B cell (primary cell): Measurements from ENCODE around the gene MAP4K5. TPM values are rescaled to one million over a fixed set of nuclear protein-coding genes. Genes with fewer than 3 reads are reported as not detected.
"Not testable (repeated sequence)": the region's sequence is repeated elsewhere in the genome, so short reads cannot be mapped to it uniquely, and the experiment has no call there.

ENCODE experiments used
- ATAC-seq: fragments of 200-7000 bp; cut with Tn5 transposase; one replicate; pipeline ENCODE4 v1.10.0; 2021; ENCODE audit warnings: low read depth, mild to moderate bottlenecking, moderate number of reproducible peaks, moderate library complexity
- CTCF ChIA-PET: fragments of 350-600 bp; sonication (Branson Sonifier 250); formaldehyde crosslinking; loops from one replicate; lab custom pipeline; 2021; ENCODE audit warnings: antibody characterized with exemption, inconsistent platforms; lab: Charles Lee
- POLR2A ChIA-PET: fragments of 350-600 bp; sonication (Branson Sonifier 250); formaldehyde crosslinking; loops from one replicate; lab custom pipeline; 2021; ENCODE audit warnings: antibody characterized with exemption; lab: Charles Lee
- DNase-seq: peaks from one replicate; pipeline ENCODE4 v3.0.0; 2013
- H2AFZ ChIP-seq: 2 replicates; pipeline ENCODE4 v1.6.1; 2012; ENCODE audit warnings: mild to moderate bottlenecking, low read depth, low read length; ENCODE audit not compliant: insufficient read depth, poor library complexity, severe bottlenecking
- H3K27ac ChIP-seq, 2 donors: 1 replicate in 1 of 2; 2 replicates in 1 of 2; pipeline ENCODE4 v1.5.1; 2012 to 2013; ENCODE audit warnings: low read length in 2 of 2, mild to moderate bottlenecking in 2 of 2, moderate library complexity in 1 of 2
- H3K27me3 ChIP-seq, 4 experiments: fragments of 200-600 bp in 1 of 4; sonication (generic) in 1 of 4; replicated peaks in 1 of 4; 1 replicate in 2 of 4; 2 replicates in 2 of 4; pipeline versions ENCODE4 v1.6.1 to v1.7.0; 2013 to 2016; ENCODE audit warnings: low read length in 3 of 4, mild to moderate bottlenecking in 2 of 4, mixed read lengths in 1 of 4, moderate library complexity in 1 of 4; ENCODE audit not compliant: insufficient read depth in 4 of 4, control insufficient read depth in 3 of 4; ENCODE audit errors: control extremely low read depth in 1 of 4
- H3K36me3 ChIP-seq, 2 experiments: replicated peaks in 1 of 2; 1 replicate in 1 of 2; 2 replicates in 1 of 2; pipeline versions ENCODE4 v1.6.1 to v1.7.1; 2013; ENCODE audit warnings: low read length in 1 of 2; ENCODE audit not compliant: insufficient read depth in 2 of 2, control insufficient read depth in 1 of 2; ENCODE audit errors: control extremely low read depth in 1 of 2, extremely low read depth in 1 of 2
- H3K4me1 ChIP-seq, 2 donors: fragments of 200-600 bp in 1 of 2; sonication (generic) in 1 of 2; 1 replicate in 1 of 2; 2 replicates in 1 of 2; pipeline versions ENCODE4 v1.5.1 to v1.6.1; 2013 to 2017; ENCODE audit warnings: low read length in 2 of 2; ENCODE audit not compliant: control insufficient read depth in 2 of 2, insufficient read depth in 2 of 2
- H3K4me2 ChIP-seq: replicated peaks from 2 replicates; pipeline ENCODE3; 2012; ENCODE audit warnings: mild to moderate bottlenecking, low read depth, low read length; ENCODE audit not compliant: poor library complexity, severe bottlenecking
- H3K4me3 ChIP-seq, 5 experiments: fragments of 200-600 bp in 1 of 5; sonication (generic) in 1 of 5; 1 replicate in 3 of 5; 2 replicates in 2 of 5; pipeline versions ENCODE4 v1.5.1 to v1.7.0; 2011 to 2016; ENCODE audit warnings: low read length in 4 of 5, mild to moderate bottlenecking in 4 of 5, low read depth in 2 of 5, control low read depth in 1 of 5, moderate library complexity in 1 of 5; ENCODE audit not compliant: insufficient read depth in 1 of 5; ENCODE audit errors: control extremely low read depth in 1 of 5, extremely low read depth in 1 of 5
- H3K79me2 ChIP-seq: fragments of 200-600 bp; sonication (generic); one replicate; pipeline ENCODE4 v1.6.0; 2016; ENCODE audit warnings: low read length; ENCODE audit not compliant: control insufficient read depth, insufficient read depth
- H3K9ac ChIP-seq: fragments of 200-600 bp; sonication (generic); 2 replicates; pipeline ENCODE4 v1.6.1; 2017; ENCODE audit warnings: mild to moderate bottlenecking, low read length, moderate library complexity
- H3K9me3 ChIP-seq, 3 donors: one replicate each; pipeline versions ENCODE4 v1.6.1 to v1.7.1; 2013; ENCODE audit warnings: low read length in 2 of 3; ENCODE audit not compliant: control insufficient read depth in 2 of 3, insufficient read depth in 1 of 3; ENCODE audit errors: control extremely low read depth in 1 of 3
- H4K20me1 ChIP-seq: 2 replicates; pipeline ENCODE4 v1.6.0; 2012; ENCODE audit warnings: mild to moderate bottlenecking, low read length; ENCODE audit not compliant: insufficient read depth, control insufficient read depth, poor library complexity, severe bottlenecking
- H3K27ac Mint-ChIP-seq: one replicate; pipeline ENCODE4 v1.8.0; 2021; ENCODE audit warnings: mixed read lengths
- H3K27me3 Mint-ChIP-seq: one replicate; pipeline ENCODE4 v1.8.0; 2021; ENCODE audit warnings: mixed read lengths
- H3K4me1 Mint-ChIP-seq: one replicate; pipeline ENCODE4 v1.8.0; 2021; ENCODE audit warnings: mixed read lengths
- H3K4me3 Mint-ChIP-seq: one replicate; pipeline ENCODE4 v1.8.0; 2021; ENCODE audit warnings: mixed read lengths
- H3K9me3 Mint-ChIP-seq: one replicate; pipeline ENCODE4 v1.8.0; 2022; ENCODE audit warnings: mixed read lengths; ENCODE audit not compliant: insufficient read depth
- CTCF ChIP-seq: fragments of 200-600 bp; IDR thresholded peaks from one replicate; pipeline ENCODE4 v1.8.0; 2022; ENCODE audit warnings: antibody characterized with exemption, mild to moderate bottlenecking
- EZH2 ChIP-seq: IDR thresholded peaks from 2 replicates; pipeline ENCODE4 v1.6.1; 2012; ENCODE audit warnings: borderline replicate concordance, low read depth, mild to moderate bottlenecking, moderate library complexity, low read length; ENCODE audit not compliant: insufficient read depth, poor library complexity, severe bottlenecking
- WGBS: methylation state at CpG from one replicate; pipeline ENCODE4 v1.1.5; 2013; ENCODE audit warnings: missing lambda C conversion rate; ENCODE audit not compliant: insufficient coverage; 5-methylcytosine and 5-hydroxymethylcytosine counted together
- intact Hi-C: fragments of 100-400 bp; cut with micrococcal nuclease; formaldehyde crosslinking; loops from one replicate; pipeline ENCODE4 v1.10.0; 2022
- polyA plus RNA-seq: library from polyadenylated mRNA; depleted of rRNA; stranded (reverse); fragments of >200 nt; gene quantifications from 2 replicates; pipeline ENCODE4 v1.2.3, GENCODE V29; 2012
- total RNA-seq, 2 donors: library from RNA; stranded (reverse); fragments of 120-200 nt in 1 of 2; gene quantifications; 1 replicate in 1 of 2; 2 replicates in 1 of 2; pipeline versions ENCODE4 v1.2.3 to v1.2.4, GENCODE V29; 2013 to 2022

Gene MAP4K5
- total and polyA plus RNA-seq, 2 donors (not counting 1 experiment from before 2014, with no cell fraction given), result 14.1 to 60.0 TPM

- H3K36me3 ChIP-seq, result no peaks in the 10 kb centered on the region
- no peak for TF ChIP-seq EZH2
- no peak for TF ChIP-seq CTCF
- Mint-ChIP-seq H3K4me1 (peaks cover 19% of the 10 kb centered on the region), H3K27me3 (peaks cover 34% of the 10 kb centered on the region), H3K9me3 (no peaks in the 10 kb centered on the region), H3K27ac (no peak within 1 kb of the TSS), H3K4me3 (peak within 1 kb of the TSS; percentile 82)
- no peak within 1 kb of the TSS for H3K27ac ChIP-seq
- ChIA-PET CTCF (interaction anchor here (1.2 kb wide), 1 partner anchor 218 kb away, joined by 3 read pairs; no protein-coding TSS in a partner anchor), POLR2A (interaction anchor here (0.6 kb wide), 1 partner anchor 230 kb away, joined by 3 read pairs; no protein-coding TSS in a partner anchor)
- under 1% methylated on average over 56 of the region's 66 CpGs for WGBS
- H3K4me3 ChIP-seq, result peak within 1 kb of the TSS; percentile 26 to 75 (median 56)
- intact Hi-C loops, result loop anchor here (2.0 kb wide), 1 partner anchor 27 kb away; the partner anchor contains the start of gene MAP4K5
- H3K4me1 ChIP-seq, result peaks cover 18 to 20% of the 10 kb centered on the region in 2 donors
- H3K9me3 ChIP-seq, result no peaks in the 10 kb centered on the region
- H3K79me2 ChIP-seq, result no peaks in the 10 kb centered on the region
- ATAC-seq (peak; percentile 78), DNase-seq (peak; percentile 65)
- H3K4me2 ChIP-seq, result peak within 1 kb of the TSS; percentile 90
- no peaks in the 10 kb centered on the region for H4K20me1 ChIP-seq
- peak within 1 kb of the TSS; percentile 67 for H2AFZ ChIP-seq
- peak within 1 kb of the TSS; percentile 74 for H3K9ac ChIP-seq
- peaks cover 0 to 23% (median 21%) of the 10 kb centered on the region in 4 experiments for H3K27me3 ChIP-seq
Observed at GRCh38 chr14:50559990-50560930, 27.9 kb upstream of the MAP4K5 start, which contains the start of gene ATL1. TSS of gene ATL1 (plus strand) at chr14:50560145. CDS start at chr14:50560266, 121 bp downstream.

GRCh38 chr14:50552796-50553195, 20.4 kb upstream of the MAP4K5 start:
- H3K4me1 ChIP-seq, intact Hi-C loops, H3K4me2 ChIP-seq, DNase-seq, H3K36me3 ChIP-seq, H3K9me3 ChIP-seq, H3K27ac ChIP-seq, H4K20me1 ChIP-seq, H3K27ac Mint-ChIP-seq, H3K4me1 Mint-ChIP-seq, H3K9me3 Mint-ChIP-seq, ATAC-seq, CTCF ChIA-PET, H2AFZ ChIP-seq, H3K4me3 ChIP-seq, H3K9ac ChIP-seq, POLR2A ChIA-PET, H3K79me2 ChIP-seq, H3K4me3 Mint-ChIP-seq: not testable (repeated sequence)
- WGBS, result no CpG with 5 or more reads among the region's 3 CpGs
- peaks cover 35% of the 10 kb centered on the region for H3K27me3 Mint-ChIP-seq
- peaks cover 0 to 11% (median 6%) of the 10 kb centered on the region in 4 experiments for H3K27me3 ChIP-seq
